T-helper 2 cell (primary cell): Measurements from ENCODE around the gene CDC42EP2.

Experiments
- DNase-seq, 5 experiments: peaks; one replicate each; pipeline versions ENCODE4 v3.0.0 to v3.0.0-alpha.2; 2012 to 2022
- total RNA-seq, 2 donors: gene quantifications; one replicate each; lab custom pipeline; 2026; lab: John Stamatoyannopoulos, UW

The CDC42EP2 gene
- 0 to 0.07 reads per million in 2 donors for total RNA-seq

GRCh38 chr11:65314501-65315203 lies at the start of gene CDC42EP2:
TSS of gene CDC42EP2 (plus strand) at chr11:65314866. CDS start at chr11:65320899, 6,033 bp downstream.
- DNase-seq, result peak; percentile 46 to 71 (median 65)

- no peak for DNase-seq
Observed at GRCh38 chr11:65266210-65266609, 48.5 kb upstream of the CDC42EP2 start.

- DNase-seq, result peak in 3 of 5 experiments; percentile 6 to 43 (median 17)
Observed at GRCh38 chr11:65274735-65275682, 39.7 kb upstream of the CDC42EP2 start.

- DNase-seq, result no peak
Observed at GRCh38 chr11:65275906-65276305, 38.8 kb upstream of the CDC42EP2 start.

- DNase-seq, result no peak
Observed at GRCh38 chr11:65277631-65278277, 36.9 kb upstream of the CDC42EP2 start.

- DNase-seq, result no peak
Observed at GRCh38 chr11:65278356-65278755, 36.3 kb upstream of the CDC42EP2 start.

- DNase-seq, result no peak
Observed at GRCh38 chr11:65279279-65279678, 35.4 kb upstream of the CDC42EP2 start.

- peak in 3 of 5 experiments; percentile 21 to 46 (median 36) for DNase-seq
Observed at GRCh38 chr11:65279741-65280440, 34.8 kb upstream of the CDC42EP2 start.

- DNase-seq, result no peak
Observed at GRCh38 chr11:65280646-65281045, 34.0 kb upstream of the CDC42EP2 start.

GRCh38 chr11:65286686-65287085 lies 28.0 kb upstream of the CDC42EP2 start:
- DNase-seq, result no peak

GRCh38 chr11:65287601-65288000 lies 27.1 kb upstream of the CDC42EP2 start:
- DNase-seq, result no peak

GRCh38 chr11:65288706-65289536 lies 25.7 kb upstream of the CDC42EP2 start:
- no peak for DNase-seq

GRCh38 chr11:65290448-65291165 lies 24.1 kb upstream of the CDC42EP2 start:
- no peak for DNase-seq

- no peak for DNase-seq
Observed at GRCh38 chr11:65291613-65292012, 23.1 kb upstream of the CDC42EP2 start.

- DNase-seq, result no peak
Observed at GRCh38 chr11:65292890-65293289, 21.8 kb upstream of the CDC42EP2 start.

GRCh38 chr11:65293909-65294381 lies 20.7 kb upstream of the CDC42EP2 start:
- DNase-seq, result no peak

- no peak for DNase-seq
Observed at GRCh38 chr11:65295001-65295400, 19.7 kb upstream of the CDC42EP2 start.

GRCh38 chr11:65295571-65296341 lies 18.9 kb upstream of the CDC42EP2 start:
- no peak for DNase-seq

GRCh38 chr11:65297026-65297672 lies 17.5 kb upstream of the CDC42EP2 start:
- DNase-seq, result no peak
